Lower leg skin (tissue), 4 donors: ENCODE measurements around the gene PLXNB3. TPM values are rescaled to one million over a fixed set of nuclear protein-coding genes. Genes with fewer than 3 reads are reported as not detected.

Experiments
- DNase-seq, 2 donors: peaks; one replicate each; pipeline ENCODE4 v3.0.0-alpha.2; 2019; ENCODE audit warnings: low spot score in 2 of 2
- H3K4me3 ChIP-seq: fragments of 200-600 bp; sonication (generic); 2 replicates; pipeline ENCODE4 v1.5.1; 2017; ENCODE audit warnings: mild to moderate bottlenecking, low read depth; ENCODE audit not compliant: poor library complexity, severe bottlenecking
- CTCF ChIP-seq, 3 donors: fragments of 450-650 bp; IDR thresholded peaks; one replicate each; pipeline ENCODE4 v1.5.1; 2016; ENCODE audit warnings: antibody characterized with exemption in 3 of 3, mild to moderate bottlenecking in 3 of 3, moderate library complexity in 2 of 3
- POLR2A ChIP-seq, 2 donors: fragments of 450-650 bp; IDR thresholded peaks; one replicate each; pipeline ENCODE4 v1.6.1; 2016 to 2017; ENCODE audit warnings: antibody characterized with exemption in 2 of 2, mild to moderate bottlenecking in 1 of 2, moderate library complexity in 1 of 2
- WGBS, 2 donors: methylation state at CpG; one replicate each; pipeline ENCODE4 v1.1.5; 2018; 5-methylcytosine and 5-hydroxymethylcytosine counted together
- intact Hi-C: fragments of 100-400 bp; cut with DNase I; formaldehyde crosslinking; loops from one replicate; pipeline ENCODE4 v1.15.0; 2023; ENCODE audit warnings: low total_unique reads
- total RNA-seq, 4 donors: library from RNA; depleted of rRNA; stranded (reverse); fragments of >200 nt; gene quantifications; one replicate each; pipeline ENCODE4 v1.1.0, GENCODE V29; 2016

Gene PLXNB3
- total RNA-seq, 4 donors from 2014 or later: 10.9 to 21.9 (median 12.3) TPM

GRCh38 chrX:153805436-153805835 lies 41.4 kb downstream of the PLXNB3 start:
- no peak for TF ChIP-seq CTCF (IDR thresholded peaks at IDR 0.05)
- no peak for TF ChIP-seq POLR2A (IDR thresholded peaks at IDR 0.05)
- intact Hi-C loops: no loop called here
- 50 to 76% methylated on average over 1 to 13 of the region's 13 CpGs for WGBS, 2 donors
- H3K4me3 ChIP-seq: no peak overlapping the region
- no peak for DNase-seq

GRCh38 chrX:153806999-153807575 lies 43.0 kb downstream of the PLXNB3 start:
- no peak for DNase-seq
- TF ChIP-seq POLR2A (IDR thresholded peaks at IDR 0.05): no peak
- TF ChIP-seq CTCF (IDR thresholded peaks at IDR 0.05): no peak
- WGBS, 2 donors: 72 to 77% methylated on average over 9 to 28 of the region's 28 CpGs
- no peak overlapping the region for H3K4me3 ChIP-seq
- intact Hi-C loops: no loop called here

- intact Hi-C loops: no loop called here
- H3K4me3 ChIP-seq: no peak overlapping the region
- 91% methylated on average over 11 to 19 of the region's 19 CpGs for WGBS, 2 donors
- no peak for TF ChIP-seq CTCF (IDR thresholded peaks at IDR 0.05)
- no peak for DNase-seq
Observed at GRCh38 chrX:153807976-153808375, 43.9 kb downstream of the PLXNB3 start.

- no peak for DNase-seq
- intact Hi-C loops: no loop called here
- TF ChIP-seq POLR2A (IDR thresholded peaks at IDR 0.05): no peak
- TF ChIP-seq CTCF (IDR thresholded peaks at IDR 0.05): no peak
- 58 to 75% methylated on average over 6 to 13 of the region's 14 CpGs for WGBS, 2 donors
- no peak overlapping the region for H3K4me3 ChIP-seq
Observed at GRCh38 chrX:153812220-153812619, 48.2 kb downstream of the PLXNB3 start.

- no peak overlapping the region for H3K4me3 ChIP-seq
- WGBS, 2 donors: 90 to 95% methylated on average over 5 of the region's 5 CpGs
- TF ChIP-seq POLR2A (IDR thresholded peaks at IDR 0.05) (no peak), CTCF (IDR thresholded peaks at IDR 0.05) (no peak)
- intact Hi-C loops: no loop called here
- no peak for DNase-seq
Observed at GRCh38 chrX:153813161-153813560, 49.1 kb downstream of the PLXNB3 start.
